Stomach (tissue), 4 donors: ENCODE data around the gene ZNF654.

Experiments used
- CTCF ChIP-seq, 7 experiments: fragments of 450-650 bp in 4 of 7; fragments of 200-600 bp in 3 of 7; sonication (generic) in 3 of 7; IDR thresholded peaks; one replicate each; pipeline ENCODE4 v1.5.1; 2016 to 2019; ENCODE audit warnings: antibody characterized with exemption in 7 of 7, control low read depth in 2 of 7, mild to moderate bottlenecking in 1 of 7
- EP300 ChIP-seq: sonication (generic); formaldehyde crosslinking; IDR thresholded peaks from one replicate; pipeline ENCODE4 v1.6.1; 2017; ENCODE audit warnings: antibody characterized with exemption
- POLR2A ChIP-seq, 4 donors: fragments of 450-650 bp; IDR thresholded peaks; one replicate each; pipeline ENCODE4 v1.6.1; 2016; ENCODE audit warnings: antibody characterized with exemption in 4 of 4, control low read depth in 2 of 4, mild to moderate bottlenecking in 1 of 4, moderate library complexity in 1 of 4

- TF ChIP-seq POLR2A (IDR thresholded peaks at IDR 0.05) (no peak), CTCF (IDR thresholded peaks at IDR 0.05) (no peak), EP300 (no peak)
These were observed 42.1 kb downstream of the ZNF654 start for GRCh38 chr3:88101142-88101541.
